ENCODE results near the gene HOXC6. TPM values are rescaled to one million over a fixed set of nuclear protein-coding genes. Genes with fewer than 3 reads are reported as not detected.
A peak's percentile ranks its signal among the peaks of the same experiment; 100 is the strongest.

HOXC6 gene
- total RNA-seq, 1 donor from 2014 or later = 2.7 TPM

GRCh38 chr12:54029529-54030441 is 1.5 kb downstream of the HOXC6 start:
- no peak for TF ChIP-seq CTCF (conservative IDR thresholded peaks at IDR 0.05; ENCODE audit: low read depth, low read length)
- peak overlapping the region; percentile 17 for H3K4me3 ChIP-seq (ENCODE audit: low read depth, low read length)
- no peak for DNase-seq (ENCODE audit: low read depth)

- H3K4me3 ChIP-seq (ENCODE audit: low read depth, low read length) = no peak overlapping the region
- no peak for DNase-seq (ENCODE audit: low read depth)
- no peak for TF ChIP-seq CTCF (conservative IDR thresholded peaks at IDR 0.05; ENCODE audit: low read depth, low read length)
Observed at GRCh38 chr12:54030442-54030801, 2.2 kb downstream of the HOXC6 start.

- TF ChIP-seq CTCF (conservative IDR thresholded peaks at IDR 0.05; ENCODE audit: low read depth, low read length) = no peak
- H3K4me3 ChIP-seq (ENCODE audit: low read depth, low read length) = no peak overlapping the region
- DNase-seq (ENCODE audit: low read depth) = no peak
Observed at GRCh38 chr12:54030889-54031471, 2.7 kb downstream of the HOXC6 start.

GRCh38 chr12:54031480-54031879 is 3.2 kb downstream of the HOXC6 start:
- TF ChIP-seq CTCF (conservative IDR thresholded peaks at IDR 0.05; ENCODE audit: low read depth, low read length) = no peak
- no peak for DNase-seq (ENCODE audit: low read depth)
- no peak overlapping the region for H3K4me3 ChIP-seq (ENCODE audit: low read depth, low read length)

- TF ChIP-seq CTCF (conservative IDR thresholded peaks at IDR 0.05; ENCODE audit: low read depth, low read length) = no peak
- H3K4me3 ChIP-seq (ENCODE audit: low read depth, low read length) = no peak overlapping the region
- DNase-seq (ENCODE audit: low read depth) = no peak
Observed at GRCh38 chr12:54032086-54032619, 3.9 kb downstream of the HOXC6 start.

GRCh38 chr12:54032627-54033100 is 4.4 kb downstream of the HOXC6 start, which contains the start of gene HOXC5:
Gene HOXC5, plus strand, starts transcription at chr12:54033050. Its CDS starts 73 bp downstream, at chr12:54033123.
- peak within 1 kb of the TSS; percentile 43 for H3K4me3 ChIP-seq (ENCODE audit: low read depth, low read length)
- TF ChIP-seq CTCF (conservative IDR thresholded peaks at IDR 0.05; ENCODE audit: low read depth, low read length) = peak; percentile 99
- DNase-seq (ENCODE audit: low read depth) = no peak

All from epithelial cell of proximal tubule (primary cell).